ENCODE measurements around the gene ARHGAP20.

ARHGAP20 gene

DNA sequence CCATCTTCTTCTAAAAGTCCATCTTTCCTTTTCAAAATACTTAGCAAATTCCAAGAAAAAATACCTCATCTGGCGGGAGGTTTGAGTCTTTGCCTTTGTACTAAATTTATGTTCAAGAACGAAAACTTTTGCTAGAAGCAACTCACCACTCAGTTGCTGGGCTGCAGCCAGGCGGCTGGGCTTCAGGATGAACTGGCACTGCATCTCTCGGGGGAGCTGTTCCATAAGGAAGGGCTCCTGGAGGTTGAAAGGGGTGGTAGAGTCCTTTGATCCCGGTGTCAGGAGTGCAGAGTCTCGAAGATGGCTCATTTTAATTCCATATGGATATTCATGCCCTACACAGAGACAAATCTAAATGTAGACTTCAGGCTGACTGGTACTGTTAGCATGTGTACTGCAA is 105.8 kb downstream of the ARHGAP20 start:
- Histone ChIP-seq H3K9me3 (ENCODE audit: severe bottlenecking) (no peaks in the 10 kb centered on the region), H3K36me3 (ENCODE audit: low read depth) (no peaks in the 10 kb centered on the region), H3K4me1 (ENCODE audit: insufficient read depth, poor library complexity, severe bottlenecking) (no peaks in the 10 kb centered on the region), H3K4me3 (ENCODE audit: severe bottlenecking) (no peak overlapping the region), H3K27ac (ENCODE audit: poor library complexity, severe bottlenecking) (no peak overlapping the region), H3K27me3 (ENCODE audit: insufficient read depth, poor library complexity, severe bottlenecking) (no peaks in the 10 kb centered on the region)
- DNase-seq (ENCODE audit: low spot score) (no peak), ATAC-seq (ENCODE audit: low read depth) (no peak)
- TF ChIP-seq, protein P1, sequence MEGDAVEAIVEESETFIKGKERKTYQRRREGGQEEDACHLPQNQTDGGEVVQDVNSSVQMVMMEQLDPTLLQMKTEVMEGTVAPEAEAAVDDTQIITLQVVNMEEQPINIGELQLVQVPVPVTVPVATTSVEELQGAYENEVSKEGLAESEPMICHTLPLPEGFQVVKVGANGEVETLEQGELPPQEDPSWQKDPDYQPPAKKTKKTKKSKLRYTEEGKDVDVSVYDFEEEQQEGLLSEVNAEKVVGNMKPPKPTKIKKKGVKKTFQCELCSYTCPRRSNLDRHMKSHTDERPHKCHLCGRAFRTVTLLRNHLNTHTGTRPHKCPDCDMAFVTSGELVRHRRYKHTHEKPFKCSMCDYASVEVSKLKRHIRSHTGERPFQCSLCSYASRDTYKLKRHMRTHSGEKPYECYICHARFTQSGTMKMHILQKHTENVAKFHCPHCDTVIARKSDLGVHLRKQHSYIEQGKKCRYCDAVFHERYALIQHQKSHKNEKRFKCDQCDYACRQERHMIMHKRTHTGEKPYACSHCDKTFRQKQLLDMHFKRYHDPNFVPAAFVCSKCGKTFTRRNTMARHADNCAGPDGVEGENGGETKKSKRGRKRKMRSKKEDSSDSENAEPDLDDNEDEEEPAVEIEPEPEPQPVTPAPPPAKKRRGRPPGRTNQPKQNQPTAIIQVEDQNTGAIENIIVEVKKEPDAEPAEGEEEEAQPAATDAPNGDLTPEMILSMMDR (IDR thresholded peaks at IDR 0.05; ENCODE audit: poor library complexity, severe bottlenecking): no peak

DNA sequence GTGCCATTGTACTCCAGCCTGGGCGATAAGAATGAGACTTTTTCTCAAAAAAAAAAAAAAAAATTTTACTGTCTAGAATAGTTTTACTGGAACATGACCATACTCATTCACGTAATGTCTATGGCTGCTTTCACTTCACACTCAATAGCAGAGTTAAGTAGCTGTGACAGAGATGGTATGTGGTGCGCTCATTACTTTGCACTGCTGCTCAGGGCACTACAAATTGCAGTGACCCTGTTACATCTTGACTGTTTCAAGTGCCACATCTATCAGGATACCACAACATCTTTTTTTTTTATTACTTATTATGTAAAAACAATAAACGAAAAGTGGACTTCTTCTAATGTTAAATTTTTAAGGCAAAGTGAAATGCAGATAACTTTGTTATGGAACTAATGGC is 110.3 kb downstream of the ARHGAP20 start:
- Histone ChIP-seq H3K27ac (ENCODE audit: poor library complexity, severe bottlenecking) (no peak overlapping the region), H3K36me3 (ENCODE audit: low read depth) (no peaks in the 10 kb centered on the region), H3K4me3 (ENCODE audit: severe bottlenecking) (no peak overlapping the region), H3K27me3 (ENCODE audit: insufficient read depth, poor library complexity, severe bottlenecking) (no peaks in the 10 kb centered on the region), H3K4me1 (ENCODE audit: insufficient read depth, poor library complexity, severe bottlenecking) (no peaks in the 10 kb centered on the region), H3K9me3 (ENCODE audit: severe bottlenecking) (no peaks in the 10 kb centered on the region)
- no peak for DNase-seq (ENCODE audit: low spot score)
- no peak for ATAC-seq (ENCODE audit: low read depth)
- TF ChIP-seq, protein P1 (IDR thresholded peaks at IDR 0.05; ENCODE audit: poor library complexity, severe bottlenecking): no peak

GRCh38 chr11:110600322-110600721 is 111.9 kb downstream of the ARHGAP20 start:
- TF ChIP-seq, protein P1 (IDR thresholded peaks at IDR 0.05; ENCODE audit: poor library complexity, severe bottlenecking): no peak
- no peaks in the 10 kb centered on the region for H3K27me3 ChIP-seq (ENCODE audit: insufficient read depth, poor library complexity, severe bottlenecking)
- no peak overlapping the region for H3K4me3 ChIP-seq (ENCODE audit: severe bottlenecking)
- H3K27ac ChIP-seq (ENCODE audit: poor library complexity, severe bottlenecking): no peak overlapping the region
- no peaks in the 10 kb centered on the region for H3K9me3 ChIP-seq (ENCODE audit: severe bottlenecking)
- no peaks in the 10 kb centered on the region for H3K36me3 ChIP-seq (ENCODE audit: low read depth)
- no peak for ATAC-seq (ENCODE audit: low read depth)
- H3K4me1 ChIP-seq (ENCODE audit: insufficient read depth, poor library complexity, severe bottlenecking): no peaks in the 10 kb centered on the region
- DNase-seq (ENCODE audit: low spot score): no peak

- Histone ChIP-seq H3K36me3 (ENCODE audit: low read depth) (no peaks in the 10 kb centered on the region), H3K4me3 (ENCODE audit: severe bottlenecking) (no peak overlapping the region), H3K9me3 (ENCODE audit: severe bottlenecking) (no peaks in the 10 kb centered on the region), H3K27ac (ENCODE audit: poor library complexity, severe bottlenecking) (no peak overlapping the region), H3K4me1 (ENCODE audit: insufficient read depth, poor library complexity, severe bottlenecking) (no peaks in the 10 kb centered on the region), H3K27me3 (ENCODE audit: insufficient read depth, poor library complexity, severe bottlenecking) (no peaks in the 10 kb centered on the region)
- TF ChIP-seq, protein P1 (IDR thresholded peaks at IDR 0.05; ENCODE audit: poor library complexity, severe bottlenecking): no peak
- ATAC-seq (ENCODE audit: low read depth): no peak
- no peak for DNase-seq (ENCODE audit: low spot score)
Observed at GRCh38 chr11:110599207-110599606, 113.0 kb downstream of the ARHGAP20 start.

DNA sequence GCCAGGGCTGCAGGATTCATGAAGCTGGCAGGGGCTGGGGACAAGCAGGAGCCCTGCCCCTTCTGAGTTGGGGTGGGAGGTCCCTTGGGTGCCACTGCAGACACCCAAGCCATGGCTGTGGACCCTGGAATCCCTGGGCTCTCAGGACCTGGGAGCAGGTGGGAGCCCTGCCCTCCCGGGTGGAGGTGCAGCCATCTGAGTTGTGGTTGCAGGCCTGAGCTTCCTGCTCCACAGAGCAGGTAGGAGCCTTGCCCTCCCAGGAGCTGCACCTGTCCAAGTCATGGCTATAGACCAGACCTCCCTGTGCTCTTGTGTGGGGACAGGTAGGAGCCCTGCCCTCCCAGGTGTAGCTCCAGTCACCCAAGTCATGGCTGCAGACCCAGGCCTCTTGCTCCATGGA is 113.5 kb downstream of the ARHGAP20 start:
- DNase-seq (ENCODE audit: low spot score) (no peak), ATAC-seq (ENCODE audit: low read depth) (no peak)
- TF ChIP-seq, protein P1 (IDR thresholded peaks at IDR 0.05; ENCODE audit: poor library complexity, severe bottlenecking): no peak
- Histone ChIP-seq H3K36me3 (ENCODE audit: low read depth) (no peaks in the 10 kb centered on the region), H3K4me3 (ENCODE audit: severe bottlenecking) (no peak overlapping the region), H3K4me1 (ENCODE audit: insufficient read depth, poor library complexity, severe bottlenecking) (no peaks in the 10 kb centered on the region), H3K9me3 (ENCODE audit: severe bottlenecking) (no peaks in the 10 kb centered on the region), H3K27me3 (ENCODE audit: insufficient read depth, poor library complexity, severe bottlenecking) (no peaks in the 10 kb centered on the region), H3K27ac (ENCODE audit: poor library complexity, severe bottlenecking) (no peak overlapping the region)

Data from RWPE2 (cell line).